OCI-LY7 (cell line): ENCODE results near the gene PHF1.

Source experiments
- EZH2phosphoT487 ChIP-seq: fragments of 200-600 bp; sonication (generic); IDR thresholded peaks from 2 replicates; pipeline ENCODE4 v1.6.1; 2018; ENCODE audit warnings: low read depth, borderline replicate concordance, mild to moderate bottlenecking, mixed run types, antibody characterized with exemption, low read length, moderate library complexity, mixed read lengths
- TF ChIP-seq, protein P1 (sequence below): fragments of 200-600 bp; sonication (generic); conservative IDR thresholded peaks from 2 replicates; pipeline ENCODE4 v1.5.1; 2014; ENCODE audit warnings: mild to moderate bottlenecking, antibody characterized with exemption, low read length, moderate library complexity, mixed read lengths

DNA sequence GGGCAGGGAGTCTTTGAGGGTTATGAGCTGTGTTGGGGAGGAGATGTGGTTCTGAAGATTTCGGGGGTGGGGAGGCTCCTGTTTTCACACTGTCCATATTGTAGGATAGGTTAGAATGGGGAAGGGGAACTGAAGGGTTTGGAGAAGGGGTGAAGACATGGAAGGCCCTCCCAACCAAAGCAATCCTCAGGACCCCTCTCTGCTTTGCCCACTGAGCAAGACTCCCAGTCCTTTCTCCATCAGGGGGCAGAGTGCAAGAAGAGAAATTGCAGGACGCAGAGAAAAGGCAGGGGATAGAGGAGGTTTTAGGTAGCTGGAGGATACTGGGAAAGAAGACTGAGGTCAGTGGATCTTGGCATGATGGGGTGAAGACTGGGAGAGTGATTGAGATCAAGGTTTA is 13.0 kb downstream of the PHF1 start:
- TF ChIP-seq, protein P1, sequence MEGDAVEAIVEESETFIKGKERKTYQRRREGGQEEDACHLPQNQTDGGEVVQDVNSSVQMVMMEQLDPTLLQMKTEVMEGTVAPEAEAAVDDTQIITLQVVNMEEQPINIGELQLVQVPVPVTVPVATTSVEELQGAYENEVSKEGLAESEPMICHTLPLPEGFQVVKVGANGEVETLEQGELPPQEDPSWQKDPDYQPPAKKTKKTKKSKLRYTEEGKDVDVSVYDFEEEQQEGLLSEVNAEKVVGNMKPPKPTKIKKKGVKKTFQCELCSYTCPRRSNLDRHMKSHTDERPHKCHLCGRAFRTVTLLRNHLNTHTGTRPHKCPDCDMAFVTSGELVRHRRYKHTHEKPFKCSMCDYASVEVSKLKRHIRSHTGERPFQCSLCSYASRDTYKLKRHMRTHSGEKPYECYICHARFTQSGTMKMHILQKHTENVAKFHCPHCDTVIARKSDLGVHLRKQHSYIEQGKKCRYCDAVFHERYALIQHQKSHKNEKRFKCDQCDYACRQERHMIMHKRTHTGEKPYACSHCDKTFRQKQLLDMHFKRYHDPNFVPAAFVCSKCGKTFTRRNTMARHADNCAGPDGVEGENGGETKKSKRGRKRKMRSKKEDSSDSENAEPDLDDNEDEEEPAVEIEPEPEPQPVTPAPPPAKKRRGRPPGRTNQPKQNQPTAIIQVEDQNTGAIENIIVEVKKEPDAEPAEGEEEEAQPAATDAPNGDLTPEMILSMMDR = no peak
- TF ChIP-seq EZH2phosphoT487 = no peak
